HUES6 (cell line): Measurements from ENCODE around the gene ZG16.

ENCODE experiments used
- H3K27ac ChIP-seq: 2 replicates; pipeline ENCODE4 v1.7.0; 2013; ENCODE audit warnings: low read depth, mild to moderate bottlenecking, low read length, inconsistent platforms
- H3K27me3 ChIP-seq: 2 replicates; pipeline ENCODE4 v1.6.1; 2013; ENCODE audit warnings: low read length; ENCODE audit not compliant: control insufficient read depth, insufficient read depth
- H3K36me3 ChIP-seq: 2 replicates; pipeline ENCODE4 v1.6.1; 2013; ENCODE audit warnings: low read length; ENCODE audit not compliant: control insufficient read depth, insufficient read depth
- H3K4me1 ChIP-seq: 2 replicates; pipeline ENCODE4 v1.6.1; 2013; ENCODE audit warnings: low read length; ENCODE audit not compliant: control insufficient read depth, insufficient read depth
- H3K4me3 ChIP-seq: 2 replicates; pipeline ENCODE4 v1.5.1; 2013; ENCODE audit warnings: low read depth, low read length
- H3K9ac ChIP-seq: one replicate; pipeline ENCODE4 v1.6.1; 2013; ENCODE audit warnings: mild to moderate bottlenecking, low read length
- H3K9me3 ChIP-seq: 2 replicates; pipeline ENCODE4 v1.6.1; 2013; ENCODE audit warnings: low read depth, low read length; ENCODE audit not compliant: control insufficient read depth, insufficient read depth

The ZG16 gene

GRCh38 chr16:29818082-29818481, 40.0 kb downstream of the ZG16 start:
- H3K4me3 ChIP-seq, result no peak overlapping the region
- H3K27me3 ChIP-seq, result no peaks in the 10 kb centered on the region
- no peak overlapping the region for H3K9ac ChIP-seq
- H3K27ac ChIP-seq, result no peak overlapping the region
- H3K4me1 ChIP-seq, result peaks cover 52% of the 10 kb centered on the region
- H3K36me3 ChIP-seq, result peaks cover 31% of the 10 kb centered on the region
- no peaks in the 10 kb centered on the region for H3K9me3 ChIP-seq

GRCh38 chr16:29819506-29819905, 41.5 kb downstream of the ZG16 start:
- Histone ChIP-seq H3K9ac (no peak overlapping the region), H3K4me3 (no peak overlapping the region), H3K36me3 (peaks cover 31% of the 10 kb centered on the region), H3K4me1 (peaks cover 38% of the 10 kb centered on the region), H3K9me3 (no peaks in the 10 kb centered on the region), H3K27me3 (no peaks in the 10 kb centered on the region), H3K27ac (no peak overlapping the region)

DNA sequence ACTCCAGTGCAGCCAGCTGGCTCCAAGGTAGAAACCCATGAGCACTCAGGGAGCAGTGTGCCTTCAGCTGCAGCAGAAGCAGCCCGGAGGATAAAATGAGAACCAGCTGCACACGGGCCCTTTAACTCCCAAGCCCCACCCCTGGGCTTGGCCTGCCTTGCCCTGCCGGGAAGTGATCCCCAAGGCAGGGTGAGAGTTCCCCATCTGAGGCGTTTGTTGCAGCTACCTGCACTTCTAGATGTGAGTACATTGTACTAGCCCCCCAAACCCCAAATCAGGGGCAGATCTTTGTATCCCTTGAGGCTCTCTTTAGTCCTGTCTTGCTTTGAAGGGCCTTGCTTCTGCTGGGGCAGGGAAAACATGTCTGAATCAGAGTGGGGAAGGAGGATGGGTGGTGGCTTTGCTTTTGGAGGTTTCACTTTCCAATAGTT, 42.2 kb downstream of the ZG16 start, which contains the start of gene MVP:
TSS of gene MVP (plus strand) at position 192 of the 431 bp plus-strand sequence. CDS start 10,088 bp downstream, outside the sequence.
- H3K27ac ChIP-seq, result no peak within 1 kb of the TSS
- peaks cover 35% of the 10 kb centered on the region for H3K4me1 ChIP-seq
- H3K9ac ChIP-seq, result no peak within 1 kb of the TSS
- peaks cover 31% of the 10 kb centered on the region for H3K36me3 ChIP-seq
- no peaks in the 10 kb centered on the region for H3K27me3 ChIP-seq
- H3K4me3 ChIP-seq, result no peak within 1 kb of the TSS
- H3K9me3 ChIP-seq, result no peaks in the 10 kb centered on the region

- Histone ChIP-seq H3K36me3 (peaks cover 31% of the 10 kb centered on the region), H3K9ac (no peak overlapping the region)
Observed at GRCh38 chr16:29820730-29821642, 42.9 kb downstream of the ZG16 start.

DNA sequence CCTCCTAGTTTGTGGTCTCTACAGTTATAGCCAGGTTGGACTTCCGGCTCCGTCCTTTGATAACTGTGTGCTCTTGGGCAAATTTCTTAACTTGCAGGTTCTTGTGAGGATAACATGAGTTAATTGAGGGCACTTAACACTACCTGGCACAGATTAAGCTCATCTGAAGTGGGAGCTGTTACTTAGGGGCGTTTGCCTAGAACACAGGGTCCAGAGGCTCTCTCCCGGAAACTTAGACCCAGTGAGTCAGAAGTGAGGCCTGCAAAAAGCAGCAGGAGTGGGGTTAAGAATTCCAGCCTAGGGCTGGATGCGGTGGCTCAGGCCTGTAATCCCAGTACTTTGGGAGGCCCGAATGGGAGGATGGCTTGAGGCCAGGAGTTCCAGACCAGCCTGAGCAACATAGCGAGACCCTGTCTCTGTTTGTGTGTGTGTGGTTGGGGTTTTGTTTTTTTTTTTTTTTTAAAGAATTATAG, 43.6 kb downstream of the ZG16 start:
- Histone ChIP-seq H3K4me1 (peaks cover 44% of the 10 kb centered on the region), H3K9me3 (no peaks in the 10 kb centered on the region), H3K36me3 (peaks cover 31% of the 10 kb centered on the region), H3K27ac (no peak overlapping the region), H3K9ac (no peak overlapping the region), H3K27me3 (no peaks in the 10 kb centered on the region), H3K4me3 (no peak overlapping the region)

More at GRCh38 chr16:29820730-29821642, 42.9 kb downstream of the ZG16 start:
- H3K9me3 ChIP-seq, result no peaks in the 10 kb centered on the region
- peaks cover 42% of the 10 kb centered on the region for H3K4me1 ChIP-seq
- H3K27ac ChIP-seq, result no peak overlapping the region
- no peaks in the 10 kb centered on the region for H3K27me3 ChIP-seq
- no peak overlapping the region for H3K4me3 ChIP-seq

DNA sequence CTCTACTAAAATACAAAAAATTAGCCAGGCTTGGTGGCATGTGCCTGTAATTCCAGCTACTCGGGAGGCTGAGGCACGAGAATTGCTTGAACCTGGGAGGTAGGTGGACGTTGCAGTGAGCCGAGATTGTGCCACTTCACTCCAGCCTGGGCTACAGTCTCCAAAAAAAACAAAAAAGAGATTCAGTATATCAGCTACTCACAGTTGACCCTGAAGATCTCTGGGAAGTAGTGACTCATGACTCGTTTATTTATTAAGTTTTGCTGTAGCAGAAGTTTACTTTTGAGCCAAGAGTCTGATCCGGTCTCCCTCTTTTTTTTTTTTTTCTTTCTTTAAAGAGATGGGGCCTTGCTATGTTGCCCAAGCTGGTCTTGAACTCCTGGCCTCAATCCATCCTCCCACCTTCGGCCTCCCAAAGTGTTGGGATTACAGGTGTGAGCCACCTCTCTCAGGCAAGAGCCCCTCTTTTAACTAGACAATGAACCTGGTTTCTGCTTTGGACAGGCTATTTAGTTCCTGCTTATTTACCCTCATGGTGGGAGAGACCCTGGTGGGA, 46.6 kb downstream of the ZG16 start:
- Histone ChIP-seq H3K4me3 (no peak overlapping the region), H3K36me3 (peaks cover 12% of the 10 kb centered on the region), H3K9me3 (no peaks in the 10 kb centered on the region), H3K9ac (no peak overlapping the region), H3K4me1 (peaks cover 36% of the 10 kb centered on the region), H3K27me3 (no peaks in the 10 kb centered on the region), H3K27ac (0 out of 2 replicates have a peak overlapping the region, but pooled peaks have one; percentile 40)

GRCh38 chr16:29825145-29826044, 47.3 kb downstream of the ZG16 start:
- peak overlapping the region; percentile 39 for H3K9ac ChIP-seq
- no peaks in the 10 kb centered on the region for H3K9me3 ChIP-seq
- H3K36me3 ChIP-seq, result peaks cover 5% of the 10 kb centered on the region
- no peaks in the 10 kb centered on the region for H3K27me3 ChIP-seq
- peak overlapping the region; percentile 40; the same call in 1 of the 2 replicates for H3K27ac ChIP-seq
- peaks cover 29% of the 10 kb centered on the region for H3K4me1 ChIP-seq
- no peak overlapping the region for H3K4me3 ChIP-seq

DNA sequence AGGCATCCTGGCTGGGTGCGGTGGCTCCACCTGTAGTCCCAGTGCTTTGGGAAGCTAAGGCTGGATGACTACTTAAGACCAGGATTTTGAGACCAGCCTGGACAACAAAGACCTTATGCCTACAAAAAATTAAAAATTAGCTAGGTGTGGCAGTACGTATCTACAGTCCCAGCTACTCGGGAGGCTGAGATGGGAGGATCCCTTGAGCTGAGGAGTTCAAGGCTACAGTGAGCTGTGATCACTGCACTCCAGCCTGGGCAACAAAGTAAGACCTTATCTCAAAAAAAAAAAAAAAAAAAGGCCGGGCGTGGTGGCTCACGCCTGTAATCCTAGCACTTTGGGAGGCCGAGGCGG, 48.3 kb downstream of the ZG16 start:
- Histone ChIP-seq H3K9ac (no peak overlapping the region), H3K9me3 (no peaks in the 10 kb centered on the region), H3K4me3 (no peak overlapping the region), H3K27me3 (no peaks in the 10 kb centered on the region), H3K27ac (no peak overlapping the region), H3K36me3 (no peaks in the 10 kb centered on the region), H3K4me1 (peaks cover 22% of the 10 kb centered on the region)

GRCh38 chr16:29830774-29831173, 52.7 kb downstream of the ZG16 start:
- H3K9me3 ChIP-seq, result no peaks in the 10 kb centered on the region
- no peaks in the 10 kb centered on the region for H3K27me3 ChIP-seq
- peaks cover 4% of the 10 kb centered on the region; the same call in 1 of the 2 replicates for H3K4me1 ChIP-seq
- H3K9ac ChIP-seq, result no peak overlapping the region
- H3K27ac ChIP-seq, result no peak overlapping the region
- no peak overlapping the region for H3K4me3 ChIP-seq
- H3K36me3 ChIP-seq, result no peaks in the 10 kb centered on the region

- Histone ChIP-seq H3K27ac (no peak overlapping the region), H3K4me3 (no peak overlapping the region), H3K9me3 (no peaks in the 10 kb centered on the region), H3K27me3 (no peaks in the 10 kb centered on the region), H3K36me3 (no peaks in the 10 kb centered on the region), H3K4me1 (no peaks in the 10 kb centered on the region), H3K9ac (no peak overlapping the region)
Observed at GRCh38 chr16:29831490-29831889, 53.4 kb downstream of the ZG16 start.
